OCI-LY1 (cell line): ENCODE data around the gene BCO2.

Experiments
- H2AFZ ChIP-seq: fragments of 200-600 bp; sonication (generic), shearing (Covaris generic); 2 replicates; pipeline ENCODE4 v1.6.0; 2014; ENCODE audit warnings: antibody characterized with exemption, mild to moderate bottlenecking, low read length
- H3F3A ChIP-seq: fragments of 200-600 bp; sonication (generic), shearing (Covaris generic); 2 replicates; pipeline ENCODE4 v1.6.0; 2014; ENCODE audit warnings: mild to moderate bottlenecking, antibody characterized with exemption, low read length, moderate library complexity; ENCODE audit not compliant: insufficient read depth
- H3K27ac ChIP-seq: fragments of 200-600 bp; sonication (generic); 2 replicates; pipeline ENCODE4 v1.5.1; 2014; ENCODE audit warnings: low read length, mixed run types, mild to moderate bottlenecking, low read depth; ENCODE audit not compliant: poor library complexity, severe bottlenecking
- H3K27me3 ChIP-seq: fragments of 200-600 bp; sonication (generic); 2 replicates; pipeline ENCODE4 v1.6.0; 2014; ENCODE audit warnings: antibody characterized with exemption, mild to moderate bottlenecking, low read length, moderate library complexity; ENCODE audit not compliant: insufficient read depth
- H3K36me3 ChIP-seq: fragments of 200-600 bp; sonication (generic); 2 replicates; pipeline ENCODE4 v1.6.1; 2014; ENCODE audit warnings: mild to moderate bottlenecking, antibody characterized with exemption, low read length, moderate library complexity, mixed read lengths; ENCODE audit not compliant: insufficient read depth
- H3K4me1 ChIP-seq: fragments of 200-600 bp; sonication (generic); 2 replicates; pipeline ENCODE4 v1.5.1; 2014; ENCODE audit warnings: mild to moderate bottlenecking, low read length, moderate library complexity; ENCODE audit not compliant: insufficient read depth, severe bottlenecking
- H3K4me2 ChIP-seq: fragments of 200-600 bp; sonication (generic), shearing (Covaris generic); 2 replicates; pipeline ENCODE4 v1.6.1; 2014; ENCODE audit warnings: low read length
- H3K4me3 ChIP-seq: fragments of 200-600 bp; sonication (generic); 2 replicates; pipeline ENCODE4 v1.5.1; 2014; ENCODE audit warnings: low read length, low read depth, mild to moderate bottlenecking, mixed read lengths; ENCODE audit not compliant: poor library complexity, severe bottlenecking
- H3K79me2 ChIP-seq: fragments of 200-600 bp; shearing (Covaris generic); 2 replicates; pipeline ENCODE4 v1.6.1; 2016; ENCODE audit warnings: mixed run types, low read length, mixed read lengths; ENCODE audit not compliant: insufficient read depth
- H3K9ac ChIP-seq: fragments of 200-600 bp; sonication (generic), shearing (Covaris generic); 2 replicates; pipeline ENCODE4 v1.6.1; 2014; ENCODE audit warnings: mild to moderate bottlenecking, low read length, mixed read lengths
- H3K9me2 ChIP-seq: fragments of 200-600 bp; sonication (generic), shearing (Covaris generic); 2 replicates; pipeline ENCODE4 v1.6.1; 2014; ENCODE audit warnings: low read depth, mild to moderate bottlenecking, low read length, mixed read lengths
- H3K9me3 ChIP-seq: fragments of 200-600 bp; shearing (Covaris generic); 2 replicates; pipeline ENCODE4 v1.6.1; 2014; ENCODE audit warnings: low read length, mixed read lengths
- H4K20me1 ChIP-seq: fragments of 200-600 bp; sonication (generic), shearing (Covaris generic); 2 replicates; pipeline ENCODE4 v1.6.0; 2016; ENCODE audit warnings: mild to moderate bottlenecking, low read length; ENCODE audit not compliant: insufficient read depth
- EZH2 ChIP-seq: fragments of 200-600 bp; sonication (generic), shearing (Covaris generic); IDR thresholded peaks from 2 replicates; pipeline ENCODE4 v1.8.0; 2017; ENCODE audit warnings: borderline replicate concordance, mixed run types, mild to moderate bottlenecking, antibody characterized with exemption, low read length, moderate library complexity, mixed read lengths
- TF ChIP-seq, protein P1 (sequence below): fragments of 200-600 bp; sonication (generic), shearing (Covaris generic); IDR thresholded peaks from 2 replicates; pipeline ENCODE4 v1.5.1; 2017; ENCODE audit warnings: mild to moderate bottlenecking, antibody characterized with exemption, low read length, moderate library complexity, mixed read lengths

BCO2 gene

DNA sequence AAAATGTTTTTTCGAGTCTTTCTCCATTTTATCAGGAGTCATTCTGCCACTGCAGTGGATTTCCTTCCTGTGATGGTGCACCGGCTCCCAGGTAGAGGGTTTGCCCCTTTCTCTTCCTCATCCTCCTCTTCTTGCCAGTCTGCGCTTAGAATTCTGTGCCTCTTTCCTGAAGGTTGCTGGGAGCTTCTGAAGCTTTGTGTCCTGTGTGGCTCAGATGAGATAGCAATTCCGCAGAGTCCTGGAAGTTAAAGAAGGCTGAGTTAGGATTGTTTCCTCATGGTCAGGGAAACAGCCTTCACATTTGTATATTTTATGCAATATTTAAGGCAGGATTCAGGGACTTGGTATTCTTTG lies 264 bp downstream of the BCO2 start:
- Histone ChIP-seq H4K20me1 (no peaks in the 10 kb centered on the region), H3K36me3 (no peaks in the 10 kb centered on the region), H3F3A (no peaks in the 10 kb centered on the region), H3K9ac (no peak overlapping the region), H3K79me2 (no peaks in the 10 kb centered on the region), H3K4me1 (peaks cover 8% of the 10 kb centered on the region), H3K4me2 (peak overlapping the region; percentile 56), H3K9me2 (no peaks in the 10 kb centered on the region), H3K27ac (no peak overlapping the region), H3K9me3 (no peaks in the 10 kb centered on the region), H3K4me3 (peak overlapping the region; percentile 28), H3K27me3 (no peaks in the 10 kb centered on the region), H2AFZ (no peak overlapping the region)
- no peak for TF ChIP-seq EZH2
- TF ChIP-seq, protein P1, sequence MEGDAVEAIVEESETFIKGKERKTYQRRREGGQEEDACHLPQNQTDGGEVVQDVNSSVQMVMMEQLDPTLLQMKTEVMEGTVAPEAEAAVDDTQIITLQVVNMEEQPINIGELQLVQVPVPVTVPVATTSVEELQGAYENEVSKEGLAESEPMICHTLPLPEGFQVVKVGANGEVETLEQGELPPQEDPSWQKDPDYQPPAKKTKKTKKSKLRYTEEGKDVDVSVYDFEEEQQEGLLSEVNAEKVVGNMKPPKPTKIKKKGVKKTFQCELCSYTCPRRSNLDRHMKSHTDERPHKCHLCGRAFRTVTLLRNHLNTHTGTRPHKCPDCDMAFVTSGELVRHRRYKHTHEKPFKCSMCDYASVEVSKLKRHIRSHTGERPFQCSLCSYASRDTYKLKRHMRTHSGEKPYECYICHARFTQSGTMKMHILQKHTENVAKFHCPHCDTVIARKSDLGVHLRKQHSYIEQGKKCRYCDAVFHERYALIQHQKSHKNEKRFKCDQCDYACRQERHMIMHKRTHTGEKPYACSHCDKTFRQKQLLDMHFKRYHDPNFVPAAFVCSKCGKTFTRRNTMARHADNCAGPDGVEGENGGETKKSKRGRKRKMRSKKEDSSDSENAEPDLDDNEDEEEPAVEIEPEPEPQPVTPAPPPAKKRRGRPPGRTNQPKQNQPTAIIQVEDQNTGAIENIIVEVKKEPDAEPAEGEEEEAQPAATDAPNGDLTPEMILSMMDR, result no peak

- Histone ChIP-seq H3K4me3 (no peak overlapping the region), H3K36me3 (no peaks in the 10 kb centered on the region), H3K9me3 (no peaks in the 10 kb centered on the region), H2AFZ (no peak overlapping the region), H3K4me1 (peaks cover 8% of the 10 kb centered on the region), H4K20me1 (no peaks in the 10 kb centered on the region), H3K4me2 (no peak overlapping the region), H3K27me3 (no peaks in the 10 kb centered on the region), H3K9me2 (no peaks in the 10 kb centered on the region), H3F3A (no peaks in the 10 kb centered on the region), H3K27ac (no peak overlapping the region), H3K79me2 (no peaks in the 10 kb centered on the region), H3K9ac (no peak overlapping the region)
- no peak for TF ChIP-seq EZH2
- TF ChIP-seq, protein P1, result no peak
Measured at GRCh38 chr11:112176077-112176476, 765 bp downstream of the BCO2 start.

- Histone ChIP-seq H3K9ac (no peak overlapping the region), H3K4me3 (no peak overlapping the region), H3K36me3 (no peaks in the 10 kb centered on the region), H4K20me1 (no peaks in the 10 kb centered on the region), H3K9me2 (no peaks in the 10 kb centered on the region), H3K79me2 (no peaks in the 10 kb centered on the region), H3K9me3 (no peaks in the 10 kb centered on the region), H3K4me1 (peaks cover 8% of the 10 kb centered on the region), H3K27ac (no peak overlapping the region), H3K4me2 (no peak overlapping the region), H2AFZ (no peak overlapping the region), H3K27me3 (no peaks in the 10 kb centered on the region), H3F3A (no peaks in the 10 kb centered on the region)
- TF ChIP-seq EZH2, result no peak
- TF ChIP-seq, protein P1, result no peak
Measured at GRCh38 chr11:112177589-112177988, 2.3 kb downstream of the BCO2 start.
